ENCODE results near the gene LAMA2. TPM values are rescaled to one million over a fixed set of nuclear protein-coding genes. Genes with fewer than 3 reads are reported as not detected.

The LAMA2 gene
- total RNA-seq, 1 donor: 9.4 TPM

- no peaks in the 10 kb centered on the region for H3K9me3 ChIP-seq (ENCODE audit: low read depth, low read length)
- H2AFZ ChIP-seq (ENCODE audit: low read length): no peak overlapping the region
- H3K36me3 ChIP-seq (ENCODE audit: insufficient read depth, low read length): no peaks in the 10 kb centered on the region
- H3K4me1 ChIP-seq (ENCODE audit: insufficient read depth, low read length): no peaks in the 10 kb centered on the region
- H3K4me2 ChIP-seq (ENCODE audit: insufficient read depth, low read length): no peak overlapping the region
- H3K27ac ChIP-seq (ENCODE audit: low read depth, low read length): no peak overlapping the region
- no peak for DNase-seq (ENCODE audit: insufficient read length, low spot score, missing footprints)
- H3K27me3 ChIP-seq (ENCODE audit: insufficient read depth, low read length): no peaks in the 10 kb centered on the region
- no peaks in the 10 kb centered on the region for H4K20me1 ChIP-seq (ENCODE audit: insufficient read depth, low read length)
- TF ChIP-seq CTCF (IDR thresholded peaks at IDR 0.05; ENCODE audit: extremely low read depth, low read depth, low read length): no peak
- no peak overlapping the region for H3K4me3 ChIP-seq (ENCODE audit: insufficient read depth, low read length)
- no peaks in the 10 kb centered on the region for H3K79me2 ChIP-seq (ENCODE audit: insufficient read depth, low read length)
Observed at GRCh38 chr6:129473546-129473945, 590.6 kb downstream of the LAMA2 start.

- Histone ChIP-seq H3K4me2 (ENCODE audit: insufficient read depth, low read length) (no peak overlapping the region), H3K4me3 (ENCODE audit: insufficient read depth, low read length) (no peak overlapping the region), H3K27ac (ENCODE audit: low read depth, low read length) (no peak overlapping the region), H3K79me2 (ENCODE audit: insufficient read depth, low read length) (no peaks in the 10 kb centered on the region), H3K36me3 (ENCODE audit: insufficient read depth, low read length) (no peaks in the 10 kb centered on the region), H3K27me3 (ENCODE audit: insufficient read depth, low read length) (no peaks in the 10 kb centered on the region), H3K4me1 (ENCODE audit: insufficient read depth, low read length) (no peaks in the 10 kb centered on the region), H4K20me1 (ENCODE audit: insufficient read depth, low read length) (no peaks in the 10 kb centered on the region), H2AFZ (ENCODE audit: low read length) (no peak overlapping the region), H3K9me3 (ENCODE audit: low read depth, low read length) (no peaks in the 10 kb centered on the region)
- DNase-seq (ENCODE audit: insufficient read length, low spot score, missing footprints): no peak
- TF ChIP-seq CTCF (IDR thresholded peaks at IDR 0.05; ENCODE audit: extremely low read depth, low read depth, low read length): no peak
Observed at GRCh38 chr6:129475477-129476247, 592.7 kb downstream of the LAMA2 start.

- no peak overlapping the region for H3K27ac ChIP-seq (ENCODE audit: low read depth, low read length)
Observed at GRCh38 chr6:129476248-129476564, 593.3 kb downstream of the LAMA2 start.

GRCh38 chr6:129476810-129477209 is 593.9 kb downstream of the LAMA2 start:
- Histone ChIP-seq H3K79me2 (ENCODE audit: insufficient read depth, low read length) (no peaks in the 10 kb centered on the region), H2AFZ (ENCODE audit: low read length) (no peak overlapping the region), H3K9me3 (ENCODE audit: low read depth, low read length) (no peaks in the 10 kb centered on the region), H3K36me3 (ENCODE audit: insufficient read depth, low read length) (no peaks in the 10 kb centered on the region), H3K27ac (ENCODE audit: low read depth, low read length) (no peak overlapping the region), H3K27me3 (ENCODE audit: insufficient read depth, low read length) (no peaks in the 10 kb centered on the region), H3K4me3 (ENCODE audit: insufficient read depth, low read length) (no peak overlapping the region), H4K20me1 (ENCODE audit: insufficient read depth, low read length) (no peaks in the 10 kb centered on the region), H3K4me1 (ENCODE audit: insufficient read depth, low read length) (no peaks in the 10 kb centered on the region), H3K4me2 (ENCODE audit: insufficient read depth, low read length) (no peak overlapping the region)
- DNase-seq (ENCODE audit: insufficient read length, low spot score, missing footprints): no peak
- no peak for TF ChIP-seq CTCF (IDR thresholded peaks at IDR 0.05; ENCODE audit: extremely low read depth, low read depth, low read length)

More at GRCh38 chr6:129476248-129476564, 593.3 kb downstream of the LAMA2 start:
- Histone ChIP-seq H3K4me3 (ENCODE audit: insufficient read depth, low read length) (no peak overlapping the region), H3K36me3 (ENCODE audit: insufficient read depth, low read length) (no peaks in the 10 kb centered on the region), H3K4me1 (ENCODE audit: insufficient read depth, low read length) (no peaks in the 10 kb centered on the region), H2AFZ (ENCODE audit: low read length) (no peak overlapping the region), H4K20me1 (ENCODE audit: insufficient read depth, low read length) (no peaks in the 10 kb centered on the region), H3K79me2 (ENCODE audit: insufficient read depth, low read length) (no peaks in the 10 kb centered on the region), H3K9me3 (ENCODE audit: low read depth, low read length) (no peaks in the 10 kb centered on the region), H3K4me2 (ENCODE audit: insufficient read depth, low read length) (no peak overlapping the region), H3K27me3 (ENCODE audit: insufficient read depth, low read length) (no peaks in the 10 kb centered on the region)
- TF ChIP-seq CTCF (IDR thresholded peaks at IDR 0.05; ENCODE audit: extremely low read depth, low read depth, low read length): no peak
- no peak for DNase-seq (ENCODE audit: insufficient read length, low spot score, missing footprints)

Data from osteoblast (primary cell).